ENCODE measurements around the gene RTN4R. TPM values are rescaled to one million over a fixed set of nuclear protein-coding genes. Genes with fewer than 3 reads are reported as not detected.

Gene RTN4R
- total and polyA plus RNA-seq, 9 of the 15 experiments (the other 6 are each of a cell fraction or from before 2014, with no cell fraction given): 0.04 to 2.8 (median 1.4) TPM; not detected in 3

DNA sequence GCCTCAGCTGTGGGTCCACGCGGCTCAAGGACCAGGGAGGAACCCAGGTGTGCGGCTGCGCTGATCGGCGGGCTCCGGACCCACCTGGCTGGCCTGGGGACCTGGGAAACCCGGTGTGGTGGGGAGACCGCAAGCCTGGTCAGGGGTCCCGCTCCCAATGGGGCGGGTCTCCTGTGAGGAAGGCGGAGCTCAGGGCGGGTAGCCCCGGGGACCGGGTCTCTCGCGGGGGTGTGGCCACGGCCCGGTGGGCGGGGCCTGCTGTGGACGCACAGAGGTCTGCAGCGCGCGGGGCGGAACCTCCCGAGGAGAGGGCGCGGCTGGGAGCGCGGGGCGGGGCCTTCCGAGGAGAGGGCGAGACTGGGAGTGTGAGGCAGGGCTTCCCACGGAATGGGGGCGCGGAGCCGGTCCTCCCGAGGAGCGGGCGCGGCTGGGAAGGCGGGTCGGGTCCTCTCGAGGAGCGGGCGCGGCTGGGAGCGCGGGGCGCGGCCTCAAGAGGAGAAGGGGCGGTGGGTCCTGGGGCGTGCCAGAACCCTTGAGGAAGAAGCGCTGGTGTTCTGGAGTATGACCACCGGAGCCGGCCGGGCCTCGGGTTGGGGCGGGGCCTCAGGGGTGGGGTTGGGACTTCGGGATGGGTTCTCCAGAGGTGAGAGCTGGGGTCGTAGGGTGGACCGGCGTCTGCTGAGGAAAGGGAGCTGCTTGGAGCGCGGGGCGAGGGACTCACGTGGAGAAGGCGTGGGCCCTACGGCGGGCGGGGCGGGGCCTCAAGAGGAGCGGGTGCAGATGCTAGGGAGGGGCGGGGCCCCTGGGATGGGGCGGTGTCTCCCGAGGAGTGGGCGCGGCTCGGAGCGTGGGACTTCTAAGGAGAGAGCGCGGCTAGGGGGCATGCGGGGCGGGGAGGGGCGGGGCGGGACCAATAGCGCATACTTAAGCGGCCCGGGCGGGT, 31.0 kb upstream of the RTN4R start (continued):
- TF ChIP-seq HIVEP1 (CRISPR knock-in tag; IDR thresholded peaks at IDR 0.05): no peak
- TF ChIP-seq, protein P1, sequence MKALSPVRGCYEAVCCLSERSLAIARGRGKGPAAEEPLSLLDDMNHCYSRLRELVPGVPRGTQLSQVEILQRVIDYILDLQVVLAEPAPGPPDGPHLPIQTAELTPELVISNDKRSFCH (CRISPR knock-in tag; IDR thresholded peaks at IDR 0.05): no peak
- TF ChIP-seq, protein P1 (tag; IDR thresholded peaks at IDR 0.05): no peak
- TF ChIP-seq CBX8 (IDR thresholded peaks at IDR 0.05; ENCODE audit: borderline replicate concordance, extremely low read depth, low read depth, low read length, poor library complexity, severe bottlenecking): no peak

DNA sequence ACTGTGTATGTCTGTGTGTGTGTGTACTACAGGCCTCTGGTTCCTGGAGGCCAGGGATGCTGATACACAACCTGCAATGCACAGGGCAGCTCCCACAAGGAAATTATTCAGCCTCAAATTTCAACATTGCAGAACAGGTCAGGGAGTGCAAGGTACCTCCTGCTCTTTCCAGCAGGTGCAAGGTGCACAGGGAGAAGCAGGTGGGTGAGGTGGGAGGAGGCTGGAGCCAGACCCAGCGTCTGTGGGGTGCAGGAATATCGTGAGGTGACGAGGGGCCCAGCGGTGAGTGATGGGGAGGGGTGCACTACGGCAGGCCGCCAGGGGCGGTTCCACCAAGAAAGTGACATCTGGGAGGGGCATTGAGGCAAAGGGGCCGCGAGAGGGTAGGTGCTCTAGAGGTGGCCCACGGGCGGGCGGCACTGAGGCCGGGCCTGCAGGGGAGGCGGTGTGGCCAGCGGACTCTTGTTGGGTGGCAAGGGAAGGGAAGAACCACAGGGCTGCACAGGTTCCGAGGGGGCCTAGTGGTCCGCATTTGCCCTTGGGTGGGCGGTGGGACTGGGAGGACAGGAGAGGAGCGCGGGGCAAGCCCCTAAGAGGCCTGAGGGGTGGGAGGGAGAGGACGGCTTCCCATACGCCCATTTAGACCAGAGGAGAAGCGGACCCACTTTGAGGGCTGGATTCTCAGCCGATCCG, 30.1 kb upstream of the RTN4R start:
- Histone ChIP-seq H4K20me1 (replicated peaks; ENCODE audit: control insufficient read depth, insufficient read depth, low read length) (peaks cover 33% of the 10 kb centered on the region), H3K27ac (ENCODE audit: extremely low read depth, low read depth, low read length) (no peak overlapping the region), H3K9me1 (ENCODE audit: control insufficient read depth, insufficient read depth, low read length) (peaks cover 8% of the 10 kb centered on the region), H3K9me3 (replicated peaks; ENCODE audit: control insufficient read depth, insufficient read depth, low read depth, low read length) (no peaks in the 10 kb centered on the region), H3K4me2 (ENCODE audit: insufficient read depth, low read length) (peak overlapping the region; percentile 92), H3K79me2 (ENCODE audit: control insufficient read depth, insufficient read depth, low read length) (no peaks in the 10 kb centered on the region), H3K9ac (ENCODE audit: insufficient read depth in 1 of 2, low read depth in 2 of 2, low read length in 2 of 2) (peak overlapping the region; percentile 1 to 89; a peak in 3 of 4 replicates), H3K27me3 (ENCODE audit: control insufficient read depth in 2 of 2, insufficient read depth in 2 of 2, low read length in 2 of 2) (peaks cover 61 to 89% of the 10 kb centered on the region in 2 experiments), H3K4me1 (replicated peaks in 1 of 2; ENCODE audit: control insufficient read depth in 2 of 2, insufficient read depth in 2 of 2, low read length in 2 of 2) (peaks cover 8 to 28% of the 10 kb centered on the region in 2 experiments), H2AFZ (ENCODE audit: low read depth, low read length) (peak overlapping the region; percentile 94), H3K36me3 (ENCODE audit: control insufficient read depth, insufficient read depth, low read length) (no peaks in the 10 kb centered on the region), H3K4me3 (peak overlapping the region; percentile 55)
- CTCF ChIA-PET (ENCODE audit: low intra/inter-chr PET ratio): interaction anchor here (0.7 kb wide), 1 partner anchor 13 kb away, joined by 3 read pairs; no protein-coding TSS in a partner anchor
- DNase-seq (ENCODE audit: extremely low read depth in 1 of 4, low spot score in 3 of 4): peak in 2 of 4 experiments; percentile 29 to 48
- no TSS peak for BruUV-seq (replicated peaks)
- FAIRE-seq: no peak
- WGBS (ENCODE audit: insufficient coverage, low coverage, missing lambda C conversion rate): 25% methylated on average over 25 of the region's 25 CpGs
- intact Hi-C loops (cut with micrococcal nuclease) (loop anchor here (5.0 to 10.0 kb wide), 2 partner anchors 159 to 323 kb away; no protein-coding TSS in a partner anchor), in situ Hi-C loops (cut with MboI) (no loop called here)
- no peak for ATAC-seq
- POLR2A ChIA-PET: interaction anchor here (1.0 kb wide), 1 partner anchor 11 kb away, joined by 3 read pairs; no protein-coding TSS in a partner anchor
- TF ChIP-seq, protein P2, sequence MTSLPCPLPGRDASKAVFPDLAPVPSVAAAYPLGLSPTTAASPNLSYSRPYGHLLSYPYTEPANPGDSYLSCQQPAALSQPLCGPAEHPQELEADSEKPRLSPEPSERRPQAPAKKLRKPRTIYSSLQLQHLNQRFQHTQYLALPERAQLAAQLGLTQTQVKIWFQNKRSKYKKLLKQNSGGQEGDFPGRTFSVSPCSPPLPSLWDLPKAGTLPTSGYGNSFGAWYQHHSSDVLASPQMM (CRISPR knock-in tag; IDR thresholded peaks at IDR 0.05): no peak
- TF ChIP-seq ELF4 (CRISPR knock-in tag; IDR thresholded peaks at IDR 0.05): no peak
- TF ChIP-seq CREM (IDR thresholded peaks at IDR 0.05; ENCODE audit: low read depth): no peak
- TF ChIP-seq CHCHD3 (CRISPR knock-in tag; IDR thresholded peaks at IDR 0.05): peak; percentile 53; the same call in 1 of the 2 replicates
- no peak for TF ChIP-seq CTBP1 (IDR thresholded peaks at IDR 0.05; ENCODE audit: borderline replicate concordance)
- TF ChIP-seq, protein P3, sequence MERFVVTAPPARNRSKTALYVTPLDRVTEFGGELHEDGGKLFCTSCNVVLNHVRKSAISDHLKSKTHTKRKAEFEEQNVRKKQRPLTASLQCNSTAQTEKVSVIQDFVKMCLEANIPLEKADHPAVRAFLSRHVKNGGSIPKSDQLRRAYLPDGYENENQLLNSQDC (CRISPR knock-in tag; IDR thresholded peaks at IDR 0.05): no peak
- TF ChIP-seq FOXJ2 (tag; IDR thresholded peaks at IDR 0.05): no peak
- TF ChIP-seq CBX2 (IDR thresholded peaks at IDR 0.05; ENCODE audit: insufficient read depth, low read length, poor library complexity, severe bottlenecking): no peak
- TF ChIP-seq, protein P4, sequence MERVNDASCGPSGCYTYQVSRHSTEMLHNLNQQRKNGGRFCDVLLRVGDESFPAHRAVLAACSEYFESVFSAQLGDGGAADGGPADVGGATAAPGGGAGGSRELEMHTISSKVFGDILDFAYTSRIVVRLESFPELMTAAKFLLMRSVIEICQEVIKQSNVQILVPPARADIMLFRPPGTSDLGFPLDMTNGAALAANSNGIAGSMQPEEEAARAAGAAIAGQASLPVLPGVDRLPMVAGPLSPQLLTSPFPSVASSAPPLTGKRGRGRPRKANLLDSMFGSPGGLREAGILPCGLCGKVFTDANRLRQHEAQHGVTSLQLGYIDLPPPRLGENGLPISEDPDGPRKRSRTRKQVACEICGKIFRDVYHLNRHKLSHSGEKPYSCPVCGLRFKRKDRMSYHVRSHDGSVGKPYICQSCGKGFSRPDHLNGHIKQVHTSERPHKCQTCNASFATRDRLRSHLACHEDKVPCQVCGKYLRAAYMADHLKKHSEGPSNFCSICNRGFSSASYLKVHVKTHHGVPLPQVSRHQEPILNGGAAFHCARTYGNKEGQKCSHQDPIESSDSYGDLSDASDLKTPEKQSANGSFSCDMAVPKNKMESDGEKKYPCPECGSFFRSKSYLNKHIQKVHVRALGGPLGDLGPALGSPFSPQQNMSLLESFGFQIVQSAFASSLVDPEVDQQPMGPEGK (CRISPR knock-in tag; IDR thresholded peaks at IDR 0.05; ENCODE audit: borderline replicate concordance): 0 out of 2 replicates have a peak, but pooled peaks have one; percentile 37
- peak; percentile 83; the same call in 1 of the 2 replicates for TF ChIP-seq NR1H2 (CRISPR knock-in tag; IDR thresholded peaks at IDR 0.05)

Measured in K562 (cell line).